Colonic mucosa (tissue), 4 donors: Measurements from ENCODE around the gene TMEM178B. TPM values are rescaled to one million over a fixed set of nuclear protein-coding genes. Genes with fewer than 3 reads are reported as not detected.

Experiments
- DNase-seq: peaks from one replicate; pipeline ENCODE4 v3.0.0-alpha.2; 2020
- H3K27ac ChIP-seq: fragments of 200-600 bp; one replicate; pipeline ENCODE4 v1.8.0; 2021
- H3K27me3 ChIP-seq: fragments of 200-600 bp; one replicate; pipeline ENCODE4 v1.8.0; 2021
- H3K36me3 ChIP-seq: fragments of 200-600 bp; one replicate; pipeline ENCODE4 v1.8.0; 2021
- H3K4me1 ChIP-seq: fragments of 200-600 bp; one replicate; pipeline ENCODE4 v1.8.0; 2021; ENCODE audit warnings: mild to moderate bottlenecking
- H3K4me3 ChIP-seq: fragments of 200-600 bp; one replicate; pipeline ENCODE4 v1.8.0; 2021
- H3K9ac ChIP-seq, 2 donors: one replicate each; pipeline ENCODE4 v1.7.0; 2013; ENCODE audit warnings: control low read depth in 2 of 2, low read depth in 2 of 2, low read length in 2 of 2
- H3K9me3 ChIP-seq: fragments of 200-600 bp; one replicate; pipeline ENCODE4 v1.8.0; 2021
- intact Hi-C: fragments of 100-400 bp; cut with DNase I; formaldehyde crosslinking; loops from one replicate; pipeline ENCODE4 v1.14.1; 2022
- total RNA-seq, 2 donors: library from RNA; stranded (reverse); fragmentation: NEBNext Ultra II Directional in 1 of 2; extraction: Animal tissue kit (Norgen Biotek cat#: 25700) in 1 of 2; gene quantifications; one replicate each; pipeline ENCODE4 v1.2.1, GENCODE V29; 2021
- TF ChIP-seq, protein P1 (sequence below): fragments of 200-600 bp; IDR thresholded peaks from one replicate; pipeline ENCODE4 v1.8.0; 2022; ENCODE audit warnings: antibody characterized with exemption, mild to moderate bottlenecking
- donor health status: healthy.
- donor health status: DM: no; HTN: no; CAD: no.
- donor health status: DM: no; HTN: no; CAD: no.

Gene TMEM178B
- total RNA-seq, 2 donors from 2014 or later: 0.17 to 1.1 TPM

DNA sequence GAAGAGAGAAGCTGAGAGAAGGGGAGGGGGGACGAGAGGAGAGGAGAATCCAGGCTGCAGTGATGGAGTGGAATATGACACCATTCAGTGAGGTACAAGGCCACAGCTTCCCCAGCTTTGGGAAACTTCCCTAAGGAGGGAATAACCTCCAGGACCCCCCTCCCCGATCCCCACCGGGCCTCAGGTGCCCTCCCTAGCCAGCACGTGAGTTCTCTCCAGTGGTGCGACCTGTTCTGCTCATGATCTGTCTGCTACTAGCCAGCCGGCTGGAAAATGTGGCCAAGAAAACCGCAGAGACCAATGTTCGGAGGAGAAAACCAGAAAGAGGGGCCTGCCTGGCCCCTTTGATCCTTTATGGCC, 437.4 kb downstream of the TMEM178B start:
- Histone ChIP-seq H3K27me3 (peaks cover 9% of the 10 kb centered on the region), H3K4me3 (no peak overlapping the region), H3K36me3 (no peaks in the 10 kb centered on the region), H3K9ac (no peak overlapping the region), H3K9me3 (no peaks in the 10 kb centered on the region), H3K4me1 (no peaks in the 10 kb centered on the region), H3K27ac (no peak overlapping the region)
- TF ChIP-seq, protein P1, sequence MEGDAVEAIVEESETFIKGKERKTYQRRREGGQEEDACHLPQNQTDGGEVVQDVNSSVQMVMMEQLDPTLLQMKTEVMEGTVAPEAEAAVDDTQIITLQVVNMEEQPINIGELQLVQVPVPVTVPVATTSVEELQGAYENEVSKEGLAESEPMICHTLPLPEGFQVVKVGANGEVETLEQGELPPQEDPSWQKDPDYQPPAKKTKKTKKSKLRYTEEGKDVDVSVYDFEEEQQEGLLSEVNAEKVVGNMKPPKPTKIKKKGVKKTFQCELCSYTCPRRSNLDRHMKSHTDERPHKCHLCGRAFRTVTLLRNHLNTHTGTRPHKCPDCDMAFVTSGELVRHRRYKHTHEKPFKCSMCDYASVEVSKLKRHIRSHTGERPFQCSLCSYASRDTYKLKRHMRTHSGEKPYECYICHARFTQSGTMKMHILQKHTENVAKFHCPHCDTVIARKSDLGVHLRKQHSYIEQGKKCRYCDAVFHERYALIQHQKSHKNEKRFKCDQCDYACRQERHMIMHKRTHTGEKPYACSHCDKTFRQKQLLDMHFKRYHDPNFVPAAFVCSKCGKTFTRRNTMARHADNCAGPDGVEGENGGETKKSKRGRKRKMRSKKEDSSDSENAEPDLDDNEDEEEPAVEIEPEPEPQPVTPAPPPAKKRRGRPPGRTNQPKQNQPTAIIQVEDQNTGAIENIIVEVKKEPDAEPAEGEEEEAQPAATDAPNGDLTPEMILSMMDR: no peak
- no peak for DNase-seq
- intact Hi-C loops: no loop called here

DNA sequence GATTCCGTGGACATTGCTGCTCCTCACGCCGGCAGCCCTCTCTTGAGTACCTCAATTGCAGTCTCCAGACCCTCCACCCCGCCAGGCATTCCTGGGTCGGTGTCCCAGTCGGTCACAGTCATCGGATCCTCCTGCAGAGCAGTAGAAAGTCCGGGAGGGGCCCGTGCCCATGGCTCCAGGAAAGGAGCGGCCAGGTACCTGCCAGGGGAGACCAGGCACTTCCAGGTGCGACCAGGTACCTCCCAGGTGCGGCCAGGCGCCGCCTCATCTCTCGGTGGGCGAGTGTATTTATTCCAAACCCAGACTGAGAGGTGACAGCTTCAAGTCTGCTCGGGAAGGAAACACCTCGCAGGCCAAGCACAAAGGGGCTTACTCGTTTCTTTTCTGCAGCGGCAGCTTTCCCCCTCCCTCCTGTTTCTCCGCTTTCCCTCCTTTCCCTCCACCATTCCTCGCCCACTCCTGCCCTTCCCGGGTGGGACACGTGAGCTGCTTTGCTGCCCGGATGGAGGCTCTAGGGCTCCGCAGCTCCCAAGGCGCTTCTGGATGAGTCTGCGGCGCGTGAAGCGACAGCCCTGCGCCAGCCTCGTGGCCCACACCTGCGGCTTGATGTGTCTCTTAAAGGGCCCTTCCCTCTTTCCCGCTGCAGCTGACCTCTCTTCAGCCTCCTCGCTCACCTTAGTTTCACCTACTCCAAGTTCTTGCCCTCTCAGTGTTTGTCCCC, 438.0 kb downstream of the TMEM178B start:
- H3K36me3 ChIP-seq: no peaks in the 10 kb centered on the region
- H3K4me3 ChIP-seq: peak overlapping the region; percentile 22
- intact Hi-C loops: no loop called here
- no peaks in the 10 kb centered on the region for H3K9me3 ChIP-seq
- peak; percentile 20 for DNase-seq
- TF ChIP-seq, protein P1: no peak
- peaks cover 9% of the 10 kb centered on the region for H3K27me3 ChIP-seq
- H3K9ac ChIP-seq: peak overlapping the region in 1 of 2 donors; percentile 43
- no peak overlapping the region for H3K27ac ChIP-seq
- no peaks in the 10 kb centered on the region for H3K4me1 ChIP-seq

DNA sequence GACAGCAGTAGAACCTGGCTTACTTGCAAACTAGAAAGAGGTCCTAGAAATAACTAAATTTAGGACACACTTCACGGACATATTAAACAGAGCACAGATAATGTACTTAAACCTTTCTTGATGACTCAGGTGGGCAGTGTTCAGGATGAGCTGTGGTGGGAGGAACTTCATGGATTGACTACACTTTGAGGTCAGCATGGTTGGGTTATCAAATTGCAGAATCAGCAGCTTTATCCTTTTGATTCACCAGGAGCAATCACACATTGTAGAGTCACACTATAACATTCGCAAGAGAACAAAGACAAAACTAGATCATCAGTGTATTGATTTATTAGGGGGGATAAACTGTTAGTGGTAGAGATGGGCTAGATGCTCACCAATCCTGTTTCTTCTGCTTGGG, 438.7 kb downstream of the TMEM178B start:
- Histone ChIP-seq H3K4me3 (no peak overlapping the region), H3K9ac (no peak overlapping the region), H3K9me3 (no peaks in the 10 kb centered on the region), H3K27me3 (peaks cover 9% of the 10 kb centered on the region), H3K27ac (no peak overlapping the region), H3K4me1 (no peaks in the 10 kb centered on the region), H3K36me3 (no peaks in the 10 kb centered on the region)
- TF ChIP-seq, protein P1: no peak
- no peak for DNase-seq
- intact Hi-C loops: no loop called here

DNA sequence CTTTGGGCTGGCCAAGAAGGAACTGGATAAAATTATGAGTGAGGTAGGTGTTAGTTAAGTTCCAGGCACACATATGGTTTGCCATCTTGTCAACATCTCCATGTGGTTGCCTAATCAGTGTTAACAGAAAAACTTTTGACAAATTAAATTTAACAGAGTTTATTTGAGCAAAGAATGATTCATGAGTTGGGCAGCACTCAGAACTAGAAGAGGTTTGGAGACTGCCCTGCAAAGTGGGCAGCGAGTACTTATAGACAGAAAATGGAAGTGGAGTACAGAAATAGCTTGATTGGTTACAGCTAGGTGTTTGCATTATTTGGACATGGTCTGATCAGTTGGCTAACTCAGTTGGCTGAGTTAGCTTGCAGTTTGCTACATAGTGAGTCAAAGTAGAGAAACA, 439.9 kb downstream of the TMEM178B start:
- Histone ChIP-seq H3K27ac (no peak overlapping the region), H3K36me3 (no peaks in the 10 kb centered on the region), H3K4me1 (no peaks in the 10 kb centered on the region), H3K4me3 (no peak overlapping the region), H3K9ac (no peak overlapping the region), H3K27me3 (peaks cover 9% of the 10 kb centered on the region), H3K9me3 (no peaks in the 10 kb centered on the region)
- TF ChIP-seq, protein P1: no peak
- intact Hi-C loops: no loop called here
- DNase-seq: no peak

DNA sequence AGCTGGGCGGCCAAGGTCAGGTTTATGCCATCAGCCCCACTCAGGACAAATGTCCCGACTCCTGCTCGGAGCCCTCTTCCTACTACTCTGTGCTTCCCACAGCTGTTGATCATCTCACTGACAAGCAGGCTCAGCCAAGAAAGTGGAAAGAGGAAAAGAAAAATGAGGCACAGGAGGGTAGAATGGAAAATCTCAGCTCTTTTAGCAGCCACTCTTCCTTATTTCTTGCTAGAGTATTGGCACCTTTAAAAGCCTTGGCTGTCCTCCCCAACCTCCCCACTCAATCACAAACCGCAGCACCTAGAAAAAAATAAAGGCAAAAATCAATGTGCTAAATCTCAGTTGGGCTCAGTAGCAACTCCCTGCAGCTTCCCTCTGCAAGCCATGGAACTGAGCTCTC, 442.1 kb downstream of the TMEM178B start:
- intact Hi-C loops: no loop called here
- Histone ChIP-seq H3K27ac (no peak overlapping the region), H3K9ac (no peak overlapping the region), H3K36me3 (no peaks in the 10 kb centered on the region), H3K4me3 (no peak overlapping the region), H3K4me1 (no peaks in the 10 kb centered on the region), H3K9me3 (no peaks in the 10 kb centered on the region), H3K27me3 (peaks cover 9% of the 10 kb centered on the region)
- DNase-seq: no peak
- TF ChIP-seq, protein P1: no peak
